Stimulated activated CD4-positive, alpha-beta T cell treated with anti-CD3 and anti-CD28 coated beads, Interleukin-2, amount 100 ng/mL, for 4 hours (primary cell): ENCODE results near the gene OR2A25.

Experiments used
- DNase-seq: peaks from one replicate; pipeline ENCODE4 v3.0.0-alpha.2; 2020; ENCODE audit warnings: low read depth

Gene OR2A25

GRCh38 chr7:144074374-144074773 lies 4.8 kb downstream of the OR2A25 start:
- no peak for DNase-seq

GRCh38 chr7:144085978-144086377 lies 16.4 kb downstream of the OR2A25 start, which contains the start of gene OR2A12:
Gene OR2A12, plus strand, starts transcription at chr7:144086278. Its CDS starts 8,830 bp downstream, at chr7:144095108.
- DNase-seq, result no peak

DNA sequence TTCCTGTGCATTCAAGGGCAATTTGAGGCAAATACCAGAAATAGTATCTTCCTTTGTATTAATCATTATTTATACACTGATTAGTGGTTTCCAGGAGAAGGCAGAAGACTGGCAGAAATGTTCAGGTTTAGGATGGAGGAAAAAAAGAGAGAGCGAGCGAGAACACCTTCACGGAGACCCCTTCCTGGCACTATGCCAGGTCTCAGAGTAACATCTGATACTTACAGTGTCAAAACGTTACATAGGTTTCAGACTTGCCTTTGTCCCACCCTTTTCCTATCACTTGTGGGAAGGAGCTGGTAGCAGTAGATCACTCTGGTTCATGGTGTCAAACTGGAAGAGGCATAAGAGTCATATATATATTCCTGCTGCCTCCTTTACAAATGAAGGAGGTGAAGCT lies 17.1 kb downstream of the OR2A25 start:
- DNase-seq, result no peak

DNA sequence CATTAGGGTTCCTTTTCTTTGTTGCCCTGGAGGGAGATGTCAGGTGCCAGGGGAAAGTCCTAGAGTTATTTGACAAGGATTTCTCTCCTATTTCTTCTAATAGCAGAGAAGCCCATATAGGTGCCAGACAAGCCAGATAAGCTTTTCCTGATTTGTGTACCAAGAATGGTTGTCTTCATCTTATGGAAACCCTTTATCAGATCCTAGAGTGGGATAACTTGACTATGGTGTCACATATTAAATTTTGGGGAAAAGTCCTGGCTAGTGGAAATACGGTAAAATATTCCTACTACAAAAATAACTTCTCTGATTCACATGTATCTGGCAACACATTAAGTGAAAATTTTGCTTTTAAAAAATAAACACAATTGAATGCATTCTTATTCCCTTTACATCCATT lies 17.6 kb downstream of the OR2A25 start:
- no peak for DNase-seq

GRCh38 chr7:144090667-144091066 lies 21.1 kb downstream of the OR2A25 start:
- DNase-seq, result no peak

DNA sequence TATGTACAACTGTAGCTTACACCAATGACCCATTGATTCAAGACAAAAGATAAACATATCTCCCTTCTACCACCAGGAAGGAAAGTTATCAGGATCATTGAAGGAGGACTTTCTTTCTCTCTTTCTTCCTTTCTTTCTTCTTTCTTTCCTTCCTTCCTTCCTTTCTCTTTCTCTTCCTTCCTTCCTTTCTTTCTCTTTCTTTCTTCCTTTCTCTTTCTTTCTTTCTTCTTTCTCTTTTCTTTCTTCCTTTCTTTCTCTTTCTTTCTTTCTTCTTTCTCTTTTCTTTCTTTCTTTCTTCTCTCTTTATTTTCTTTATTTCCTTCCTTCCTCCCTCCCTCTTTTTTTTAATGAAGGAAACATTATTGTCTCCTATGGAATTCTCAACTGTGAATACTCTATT lies 29.2 kb downstream of the OR2A25 start:
- DNase-seq, result no peak

DNA sequence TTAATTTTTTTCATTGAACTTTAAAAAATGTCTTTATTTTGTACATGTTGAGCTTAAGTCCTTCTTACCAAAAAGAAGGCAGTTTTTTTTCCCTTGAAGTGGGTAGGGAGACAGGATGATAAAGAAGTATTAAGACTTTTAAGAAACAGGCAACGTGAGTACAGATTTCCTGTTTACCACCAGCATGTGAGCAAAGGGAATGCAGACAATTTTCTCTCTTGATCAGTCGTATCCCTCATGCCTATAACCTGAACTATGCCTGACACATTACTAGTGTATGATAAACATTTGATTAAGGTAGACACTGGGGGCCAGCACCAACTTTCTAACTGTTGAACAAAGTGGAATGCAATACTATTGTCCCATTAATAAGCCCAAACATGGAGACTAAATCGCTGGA lies 31.0 kb downstream of the OR2A25 start:
- no peak for DNase-seq

DNA sequence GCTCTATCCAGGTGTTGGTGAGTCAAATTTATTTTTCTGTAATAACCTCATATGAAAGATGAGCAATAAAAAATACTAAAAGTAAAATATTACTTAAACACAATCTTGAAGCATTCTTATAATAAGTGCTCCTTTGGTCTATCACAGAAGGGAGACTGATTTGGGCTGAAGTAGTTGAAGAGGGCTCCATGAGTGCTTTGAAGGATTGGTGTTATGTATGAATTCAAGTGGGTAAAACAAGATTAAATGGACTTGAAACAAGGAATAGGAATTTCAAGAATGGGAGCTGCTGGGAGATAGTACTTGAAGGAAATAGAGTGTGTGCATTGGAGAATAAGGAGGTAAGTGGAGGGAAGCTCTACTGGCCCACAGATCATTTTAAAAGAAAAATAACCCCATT lies 32.4 kb downstream of the OR2A25 start:
- DNase-seq, result no peak

- DNase-seq, result no peak
Measured at GRCh38 chr7:144105211-144105610, 35.6 kb downstream of the OR2A25 start.

DNA sequence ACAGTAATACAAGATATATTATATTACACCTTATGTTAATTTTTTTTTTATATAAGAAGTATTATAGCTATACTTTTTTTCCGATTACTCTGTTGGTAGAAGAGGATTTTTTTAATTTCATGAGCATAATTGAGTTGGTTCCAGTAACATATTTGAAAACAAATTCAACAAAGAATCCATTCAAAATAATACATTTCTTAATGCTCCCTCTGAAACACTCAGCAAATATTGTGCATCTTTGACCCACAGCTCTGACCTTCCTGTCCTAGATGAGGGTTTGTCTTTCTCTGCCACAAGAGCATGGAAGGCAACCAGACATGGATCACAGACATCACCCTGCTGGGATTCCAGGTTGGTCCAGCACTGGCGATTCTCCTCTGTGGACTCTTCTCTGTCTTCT lies 39.7 kb downstream of the OR2A25 start, which contains the start of gene OR2A2:
OR2A2 (plus strand) TSS at position 301 of the 400 bp plus-strand sequence; CDS start at position 301, 0 bp downstream.
- no peak for DNase-seq

DNA sequence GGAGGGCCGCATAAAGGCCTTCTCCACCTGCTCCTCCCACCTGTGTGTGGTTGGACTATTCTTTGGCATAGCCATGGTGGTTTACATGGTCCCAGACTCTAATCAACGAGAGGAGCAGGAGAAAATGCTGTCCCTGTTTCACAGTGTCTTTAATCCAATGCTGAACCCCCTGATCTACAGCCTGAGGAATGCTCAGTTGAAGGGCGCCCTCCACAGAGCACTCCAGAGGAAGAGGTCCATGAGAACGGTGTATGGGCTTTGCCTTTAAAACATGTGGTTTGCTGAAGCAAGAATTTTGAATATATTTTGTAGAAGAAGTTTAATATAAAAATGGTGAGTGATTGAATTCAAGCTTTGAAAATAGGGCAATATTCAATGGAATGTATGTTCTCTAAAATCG lies 40.7 kb downstream of the OR2A25 start:
- no peak for DNase-seq

DNA sequence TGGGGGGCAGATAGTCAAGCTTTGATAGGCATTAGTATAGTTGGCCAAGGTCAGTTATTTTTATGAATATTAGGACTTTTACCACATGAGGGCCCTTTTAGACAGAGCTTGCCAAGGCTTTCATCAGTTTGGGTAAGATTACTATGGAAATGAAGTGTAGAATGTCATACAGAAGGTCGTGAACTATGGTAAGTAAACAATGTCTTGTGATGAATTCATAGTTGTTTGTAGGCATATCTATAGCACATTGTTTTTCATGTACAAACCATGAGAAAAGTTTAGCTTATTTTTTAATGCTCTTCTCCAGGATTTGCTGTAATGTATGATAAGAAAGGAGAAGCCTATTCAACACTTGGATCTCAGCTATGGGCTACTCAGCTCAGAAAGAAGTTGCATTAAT lies 44.0 kb downstream of the OR2A25 start:
- no peak for DNase-seq

DNA sequence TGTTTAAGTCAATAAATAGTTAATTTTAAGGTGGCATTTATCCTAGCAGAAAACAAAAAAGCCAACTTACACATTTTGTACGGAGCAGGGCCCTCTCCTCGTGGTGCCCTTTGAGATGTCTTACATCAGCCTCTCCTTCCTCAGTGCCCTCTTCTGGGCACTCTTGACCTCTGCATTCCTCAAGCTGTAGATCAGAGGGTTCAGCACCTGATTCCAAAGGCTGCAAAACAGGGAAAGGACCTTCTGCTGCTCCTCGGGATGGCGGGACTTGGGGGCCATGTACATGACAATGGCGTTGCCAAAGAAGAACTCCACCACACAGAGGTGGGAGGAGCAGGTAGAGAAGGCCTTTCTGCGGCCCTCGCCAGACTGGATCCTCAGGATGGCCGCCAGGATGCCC lies 48.7 kb downstream of the OR2A25 start:
- no peak for DNase-seq

GRCh38 chr7:144122876-144123275 lies 53.3 kb downstream of the OR2A25 start, which contains the start of gene OR2A14:
Gene OR2A14, plus strand, starts transcription at chr7:144123176. Its CDS starts 5,937 bp downstream, at chr7:144129113.
- no peak for DNase-seq
